GM18867 (cell line): Measurements from ENCODE around the gene ASB17.
"Not testable (repeated sequence)": the region's sequence is repeated elsewhere in the genome, so short reads cannot be mapped to it uniquely, and the experiment has no call there.

ENCODE experiments used
- ATAC-seq: cut with Tn5 transposase; IDR thresholded peaks from one replicate; pipeline ENCODE4 v1.9.1; 2021; ENCODE audit warnings: mild to moderate bottlenecking, moderate library complexity; ENCODE audit not compliant: unreplicated experiment

ASB17 gene

DNA sequence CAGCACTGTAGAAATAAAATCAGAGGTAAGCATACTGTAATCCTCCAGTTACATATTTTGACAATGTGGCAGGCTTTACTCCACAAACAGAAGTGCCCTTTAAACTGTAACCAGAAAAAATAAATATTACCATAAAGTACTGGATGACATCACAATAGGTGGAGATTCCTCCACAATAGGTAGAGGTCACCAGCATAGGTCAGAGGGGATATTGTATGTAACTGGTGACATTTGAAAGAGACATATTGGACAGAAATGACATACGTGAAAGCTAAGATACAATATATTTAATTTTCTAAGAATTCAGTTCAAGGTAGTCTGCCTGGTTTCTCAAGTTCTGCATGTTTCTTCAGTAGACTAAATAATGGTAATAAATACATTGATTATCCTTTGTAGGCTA is at the start of gene ASB17:
ASB17 (minus strand) TSS at position 101 of the 400 bp plus-strand sequence. CDS start 113 bp downstream, outside the sequence.
- no peak for ATAC-seq

GRCh38 chr1:75980972-75981897 is 49.0 kb upstream of the ASB17 start:
- peak; percentile 55 for ATAC-seq

GRCh38 chr1:75970631-75971030 is 38.4 kb upstream of the ASB17 start:
- ATAC-seq = no peak

- no peak for ATAC-seq
Measured at GRCh38 chr1:75969550-75969949, 37.3 kb upstream of the ASB17 start.

GRCh38 chr1:75967719-75968118 is 35.5 kb upstream of the ASB17 start:
- ATAC-seq = no peak

- no peak for ATAC-seq
Measured at GRCh38 chr1:75964760-75965408, 32.7 kb upstream of the ASB17 start.

- not testable (repeated sequence) for ATAC-seq
Measured at GRCh38 chr1:75964110-75964759, 32.0 kb upstream of the ASB17 start.

DNA sequence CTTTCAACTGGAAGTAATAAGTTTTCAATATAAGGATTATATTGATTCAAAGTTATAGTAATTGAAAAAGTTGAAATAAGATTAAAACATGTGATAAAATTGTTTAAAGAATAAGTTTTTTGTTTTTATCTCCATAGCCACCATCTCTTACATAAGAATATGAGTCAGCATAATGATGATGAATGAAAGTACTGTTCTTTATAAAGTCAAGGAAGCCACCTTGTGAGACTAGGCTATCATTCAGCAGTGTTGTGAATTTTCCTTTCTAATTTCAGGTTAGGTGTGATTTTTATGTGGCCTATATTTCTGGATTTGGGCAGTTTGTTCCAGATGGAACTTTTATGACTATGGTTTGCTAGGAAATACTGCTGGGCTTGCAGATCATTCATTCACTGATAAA is 22.4 kb upstream of the ASB17 start:
- no peak for ATAC-seq

GRCh38 chr1:75953461-75953860 is 21.3 kb upstream of the ASB17 start:
- ATAC-seq = no peak

- no peak for ATAC-seq
Measured at GRCh38 chr1:75952016-75952415, 19.8 kb upstream of the ASB17 start.

- no peak for ATAC-seq
Measured at GRCh38 chr1:75950176-75950575, 18.0 kb upstream of the ASB17 start.

GRCh38 chr1:75943037-75943436 is 10.8 kb upstream of the ASB17 start:
- ATAC-seq = not testable (repeated sequence)

GRCh38 chr1:75937034-75937433 is 4.8 kb upstream of the ASB17 start:
- ATAC-seq = no peak

DNA sequence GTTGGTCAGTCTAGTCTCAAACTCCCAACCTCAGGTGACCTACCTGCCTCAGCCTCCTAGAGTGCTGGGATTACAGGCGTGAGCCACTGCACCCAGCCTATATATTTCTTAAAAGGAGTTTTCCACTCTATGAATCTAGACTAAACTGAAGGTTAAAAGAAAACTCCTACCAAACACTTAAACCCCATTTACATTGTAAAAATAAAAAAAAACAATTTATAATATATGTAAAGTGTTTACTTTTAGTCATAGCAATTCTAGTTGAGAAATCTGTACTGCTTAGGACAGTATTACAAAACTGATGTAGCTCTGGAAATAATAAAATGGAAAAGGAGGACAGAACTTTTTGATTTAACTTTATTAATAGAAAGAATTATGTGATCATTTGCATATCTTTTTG is 9.5 kb downstream of the ASB17 start:
- ATAC-seq = no peak

DNA sequence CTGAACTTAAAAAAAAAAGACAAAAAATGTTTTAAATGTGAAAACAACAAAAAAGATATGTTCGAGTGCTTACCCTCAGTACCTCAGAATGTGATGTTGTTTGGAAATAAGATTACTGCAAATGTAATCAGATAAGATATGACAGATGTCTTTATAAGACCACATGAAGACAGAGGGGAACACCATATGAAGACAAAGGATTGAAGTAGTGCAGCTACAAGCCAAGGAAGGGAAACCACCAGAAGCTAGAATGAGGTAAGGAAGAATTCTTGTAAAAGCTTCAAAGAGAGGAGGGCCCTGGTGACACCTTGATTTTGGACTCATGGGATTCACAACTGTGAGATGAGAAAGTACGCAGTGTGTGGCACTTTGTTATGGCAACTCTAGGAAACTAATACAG is 15.4 kb downstream of the ASB17 start:
- no peak for ATAC-seq

DNA sequence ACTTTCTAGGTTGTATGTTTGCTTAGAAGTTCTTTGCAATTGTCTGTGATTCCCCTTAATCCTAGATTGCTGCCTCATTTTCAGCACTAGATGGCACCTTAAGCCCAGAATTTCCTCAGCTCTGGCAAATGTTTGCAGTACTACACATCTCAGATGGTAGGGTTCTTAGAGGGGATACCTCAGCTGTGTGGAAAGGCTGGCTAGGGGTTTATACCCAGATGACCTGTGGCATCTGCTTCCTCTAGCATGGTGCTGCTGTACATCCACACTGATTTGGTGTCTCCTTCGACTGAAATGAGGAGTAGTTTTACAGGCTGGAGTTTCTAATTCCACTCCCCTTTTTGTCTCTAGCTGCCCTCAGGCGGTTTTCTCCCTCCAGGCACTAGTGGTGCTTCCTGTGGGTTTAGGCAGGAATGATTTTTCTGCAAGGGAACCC is 23.5 kb downstream of the ASB17 start:
- peak; percentile 68 for ATAC-seq

GRCh38 chr1:75901371-75901770 is 30.8 kb downstream of the ASB17 start:
- no peak for ATAC-seq

- no peak for ATAC-seq
Measured at GRCh38 chr1:75884437-75884836, 47.8 kb downstream of the ASB17 start.

- no peak for ATAC-seq
Measured at GRCh38 chr1:75879985-75880384, 52.2 kb downstream of the ASB17 start.

GRCh38 chr1:75870951-75871350 is 61.3 kb downstream of the ASB17 start:
- no peak for ATAC-seq
